ENCODE measurements around the gene SEC31A.

The SEC31A gene

GRCh38 chr4:82791179-82791578 lies 99.8 kb downstream of the SEC31A start:
- FAIRE-seq, result no peak

GRCh38 chr4:82790060-82790660 lies 100.8 kb downstream of the SEC31A start:
- FAIRE-seq, result no peak

- no peak for FAIRE-seq
Observed at GRCh38 chr4:82789025-82789776, 101.8 kb downstream of the SEC31A start.

- no peak for FAIRE-seq
Observed at GRCh38 chr4:82787342-82787741, 103.6 kb downstream of the SEC31A start.

- no peak for FAIRE-seq
Observed at GRCh38 chr4:82786828-82787227, 104.1 kb downstream of the SEC31A start.

GRCh38 chr4:82785611-82786400 lies 105.1 kb downstream of the SEC31A start:
- peak; percentile 21 for FAIRE-seq

- no peak for FAIRE-seq
Observed at GRCh38 chr4:82784681-82785610, 106.0 kb downstream of the SEC31A start.

GRCh38 chr4:82782626-82783345 lies 108.2 kb downstream of the SEC31A start:
- no peak for FAIRE-seq

GRCh38 chr4:82780752-82781231 lies 110.2 kb downstream of the SEC31A start:
- FAIRE-seq, result peak; percentile 17

- no peak for FAIRE-seq
Observed at GRCh38 chr4:82780170-82780751, 110.7 kb downstream of the SEC31A start.

- no peak for FAIRE-seq
Observed at GRCh38 chr4:82779032-82779431, 111.9 kb downstream of the SEC31A start.

GRCh38 chr4:82777857-82778525 lies 113.0 kb downstream of the SEC31A start:
- no peak for FAIRE-seq

- FAIRE-seq, result no peak
Observed at GRCh38 chr4:82776925-82777542, 113.9 kb downstream of the SEC31A start.

GRCh38 chr4:82775243-82775642 lies 115.7 kb downstream of the SEC31A start:
- no peak for FAIRE-seq

- no peak for FAIRE-seq
Observed at GRCh38 chr4:82774711-82775171, 116.2 kb downstream of the SEC31A start.

- no peak for FAIRE-seq
Observed at GRCh38 chr4:82773057-82773456, 117.9 kb downstream of the SEC31A start.

- FAIRE-seq, result no peak
Observed at GRCh38 chr4:82770607-82771006, 120.3 kb downstream of the SEC31A start.
